Panc1 (cell line): Measurements from ENCODE around the gene DACT1. TPM values are rescaled to one million over a fixed set of nuclear protein-coding genes. Genes with fewer than 3 reads are reported as not detected.

Experiments used
- ATAC-seq: fragments of 200-7000 bp; cut with Tn5 transposase; 2 replicates; pipeline ENCODE4 v1.9.1; 2020; ENCODE audit warnings: mild to moderate bottlenecking, moderate library complexity
- BruUV-seq: library from RNA; stranded (reverse); fragments of 400-500 nt; replicated peaks from 2 replicates; lab custom pipeline; 2021; lab: Mats Ljungman, UMichigan
- CTCF ChIA-PET: fragments of 300-600 bp; sonication (Branson Sonifier 250); formaldehyde crosslinking; loops from one replicate; lab custom pipeline; 2022; ENCODE audit warnings: antibody characterized with exemption; lab: Charles Lee
- POLR2A ChIA-PET: fragments of 300-600 bp; sonication (Branson Sonifier 250); formaldehyde crosslinking; loops from one replicate; lab custom pipeline; 2022; ENCODE audit warnings: antibody characterized with exemption; lab: Charles Lee
- DNase-seq: peaks from one replicate; pipeline ENCODE4 v3.0.0-alpha.2; 2010; ENCODE audit warnings: low read depth, low spot score
- H3K27ac ChIP-seq: 2 replicates; pipeline ENCODE4 v1.5.1; 2011; ENCODE audit warnings: mild to moderate bottlenecking, low read length, inconsistent platforms
- H3K27me3 ChIP-seq: fragments of 200-500 bp; sonication (Bioruptor generic); 2 replicates; pipeline ENCODE4 v1.6.0; 2014; ENCODE audit warnings: low read length, inconsistent platforms; ENCODE audit not compliant: control insufficient read depth, insufficient read depth
- H3K36me3 ChIP-seq: fragments of 200-500 bp; sonication (Bioruptor generic); 2 replicates; pipeline ENCODE4 v1.5.1; 2014; ENCODE audit warnings: inconsistent platforms, mild to moderate bottlenecking, low read length, moderate library complexity; ENCODE audit not compliant: control insufficient read depth, insufficient read depth
- H3K4me1 ChIP-seq: 2 replicates; pipeline ENCODE4 v1.5.1; 2011; ENCODE audit warnings: inconsistent platforms, mild to moderate bottlenecking, low read length, moderate library complexity; ENCODE audit not compliant: control insufficient read depth, insufficient read depth
- H3K4me3 ChIP-seq, 2 experiments: 2 replicates each; pipeline ENCODE4 v1.5.1; 2011 to 2012; ENCODE audit warnings: low read depth in 2 of 2, low read length in 2 of 2, mild to moderate bottlenecking in 2 of 2, inconsistent platforms in 1 of 2, moderate library complexity in 1 of 2
- H3K9me3 ChIP-seq: fragments of 200-500 bp; sonication (Bioruptor generic); 2 replicates; pipeline ENCODE4 v1.5.1; 2014; ENCODE audit warnings: low read depth, mild to moderate bottlenecking, inconsistent platforms, low read length, moderate library complexity; ENCODE audit not compliant: control insufficient read depth, insufficient read depth
- POLR2AphosphoS5 ChIP-seq: IDR thresholded peaks from 2 replicates; pipeline ENCODE4 v1.6.1; 2012; ENCODE audit warnings: mild to moderate bottlenecking, low read depth, low read length, moderate library complexity
- SIN3A ChIP-seq: IDR thresholded peaks from 2 replicates; pipeline ENCODE4 v1.6.1; 2012; ENCODE audit warnings: low read depth, mild to moderate bottlenecking, low read length, moderate library complexity, borderline replicate concordance; ENCODE audit not compliant: insufficient read depth
- TCF7L2 ChIP-seq: IDR thresholded peaks from 2 replicates; pipeline ENCODE4 v1.6.1; 2011; ENCODE audit warnings: mild to moderate bottlenecking, low read depth, low read length, inconsistent platforms
- in situ Hi-C: cut with HindIII; loops from 2 replicates; pipeline ENCODE4 v1.10.0; 2016; ENCODE audit warnings: low sequenced_read_pairs, low pct_unique_long_range_greater_than_20kb
- intact Hi-C: fragments of 100-400 bp; cut with micrococcal nuclease; formaldehyde crosslinking; loops from one replicate; pipeline ENCODE4 v1.10.0; 2022; ENCODE audit not compliant: unreplicated experiment
- total RNA-seq: library from RNA; stranded (reverse); gene quantifications from one replicate; pipeline ENCODE4 v1.2.1, GENCODE V29; 2021; ENCODE audit not compliant: unreplicated experiment
- TF ChIP-seq, protein P1 (sequence below): fragments of 450-650 bp; IDR thresholded peaks from 2 replicates; pipeline ENCODE4 v1.5.1; 2017; ENCODE audit warnings: mild to moderate bottlenecking
- TF ChIP-seq, protein P2 (sequence below), 2 experiments: IDR thresholded peaks; 2 replicates each; pipeline ENCODE4 v1.6.1; 2011 to 2012; ENCODE audit warnings: low read depth in 2 of 2, control low read depth in 1 of 2, low read length in 1 of 2, mild to moderate bottlenecking in 1 of 2, moderate library complexity in 1 of 2; ENCODE audit not compliant: insufficient read depth in 1 of 2

The DACT1 gene
- total RNA-seq, 1 experiment from 2014 or later, result 0.15 TPM

DNA sequence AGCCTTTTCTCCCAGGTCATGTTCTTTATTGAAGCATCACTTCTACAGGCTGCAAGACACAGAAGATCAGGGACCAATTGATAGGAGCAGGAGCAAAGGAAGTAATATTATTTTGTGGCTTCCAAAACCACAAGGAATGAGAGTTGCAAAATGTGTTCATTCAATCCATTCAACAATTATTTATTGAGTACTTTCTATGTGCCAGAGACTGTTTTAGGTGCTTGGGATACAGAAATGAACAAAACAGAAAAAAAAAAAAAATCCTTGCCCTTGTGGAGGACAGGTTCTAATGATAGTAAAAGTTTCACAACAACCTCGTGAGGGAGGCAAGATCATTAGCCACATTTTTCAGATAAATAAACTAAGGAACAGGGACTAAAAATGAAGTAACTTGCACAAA, 20.1 kb upstream of the DACT1 start:
- Histone ChIP-seq H3K4me3 (no peak overlapping the region), H3K9me3 (no peaks in the 10 kb centered on the region), H3K27me3 (no peaks in the 10 kb centered on the region; the same call in 1 of the 2 replicates), H3K36me3 (no peaks in the 10 kb centered on the region), H3K27ac (no peak overlapping the region), H3K4me1 (no peaks in the 10 kb centered on the region)
- TF ChIP-seq SIN3A (no peak), POLR2AphosphoS5 (no peak), TCF7L2 (no peak)
- TF ChIP-seq, protein P1, sequence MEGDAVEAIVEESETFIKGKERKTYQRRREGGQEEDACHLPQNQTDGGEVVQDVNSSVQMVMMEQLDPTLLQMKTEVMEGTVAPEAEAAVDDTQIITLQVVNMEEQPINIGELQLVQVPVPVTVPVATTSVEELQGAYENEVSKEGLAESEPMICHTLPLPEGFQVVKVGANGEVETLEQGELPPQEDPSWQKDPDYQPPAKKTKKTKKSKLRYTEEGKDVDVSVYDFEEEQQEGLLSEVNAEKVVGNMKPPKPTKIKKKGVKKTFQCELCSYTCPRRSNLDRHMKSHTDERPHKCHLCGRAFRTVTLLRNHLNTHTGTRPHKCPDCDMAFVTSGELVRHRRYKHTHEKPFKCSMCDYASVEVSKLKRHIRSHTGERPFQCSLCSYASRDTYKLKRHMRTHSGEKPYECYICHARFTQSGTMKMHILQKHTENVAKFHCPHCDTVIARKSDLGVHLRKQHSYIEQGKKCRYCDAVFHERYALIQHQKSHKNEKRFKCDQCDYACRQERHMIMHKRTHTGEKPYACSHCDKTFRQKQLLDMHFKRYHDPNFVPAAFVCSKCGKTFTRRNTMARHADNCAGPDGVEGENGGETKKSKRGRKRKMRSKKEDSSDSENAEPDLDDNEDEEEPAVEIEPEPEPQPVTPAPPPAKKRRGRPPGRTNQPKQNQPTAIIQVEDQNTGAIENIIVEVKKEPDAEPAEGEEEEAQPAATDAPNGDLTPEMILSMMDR, result no peak
- TF ChIP-seq, protein P2, sequence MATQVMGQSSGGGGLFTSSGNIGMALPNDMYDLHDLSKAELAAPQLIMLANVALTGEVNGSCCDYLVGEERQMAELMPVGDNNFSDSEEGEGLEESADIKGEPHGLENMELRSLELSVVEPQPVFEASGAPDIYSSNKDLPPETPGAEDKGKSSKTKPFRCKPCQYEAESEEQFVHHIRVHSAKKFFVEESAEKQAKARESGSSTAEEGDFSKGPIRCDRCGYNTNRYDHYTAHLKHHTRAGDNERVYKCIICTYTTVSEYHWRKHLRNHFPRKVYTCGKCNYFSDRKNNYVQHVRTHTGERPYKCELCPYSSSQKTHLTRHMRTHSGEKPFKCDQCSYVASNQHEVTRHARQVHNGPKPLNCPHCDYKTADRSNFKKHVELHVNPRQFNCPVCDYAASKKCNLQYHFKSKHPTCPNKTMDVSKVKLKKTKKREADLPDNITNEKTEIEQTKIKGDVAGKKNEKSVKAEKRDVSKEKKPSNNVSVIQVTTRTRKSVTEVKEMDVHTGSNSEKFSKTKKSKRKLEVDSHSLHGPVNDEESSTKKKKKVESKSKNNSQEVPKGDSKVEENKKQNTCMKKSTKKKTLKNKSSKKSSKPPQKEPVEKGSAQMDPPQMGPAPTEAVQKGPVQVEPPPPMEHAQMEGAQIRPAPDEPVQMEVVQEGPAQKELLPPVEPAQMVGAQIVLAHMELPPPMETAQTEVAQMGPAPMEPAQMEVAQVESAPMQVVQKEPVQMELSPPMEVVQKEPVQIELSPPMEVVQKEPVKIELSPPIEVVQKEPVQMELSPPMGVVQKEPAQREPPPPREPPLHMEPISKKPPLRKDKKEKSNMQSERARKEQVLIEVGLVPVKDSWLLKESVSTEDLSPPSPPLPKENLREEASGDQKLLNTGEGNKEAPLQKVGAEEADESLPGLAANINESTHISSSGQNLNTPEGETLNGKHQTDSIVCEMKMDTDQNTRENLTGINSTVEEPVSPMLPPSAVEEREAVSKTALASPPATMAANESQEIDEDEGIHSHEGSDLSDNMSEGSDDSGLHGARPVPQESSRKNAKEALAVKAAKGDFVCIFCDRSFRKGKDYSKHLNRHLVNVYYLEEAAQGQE (IDR thresholded peaks at IDR 0.05; ENCODE audit: insufficient read depth in 1 of 2, low read depth in 2 of 2, low read length in 1 of 2), result no peak
- in situ Hi-C loops, result no loop called here
- ATAC-seq (no peak), DNase-seq (no peak)
- CTCF ChIA-PET, result no interaction called here
- POLR2A ChIA-PET, result no interaction called here
- intact Hi-C loops, result no loop called here
- BruUV-seq, result no TSS peak

DNA sequence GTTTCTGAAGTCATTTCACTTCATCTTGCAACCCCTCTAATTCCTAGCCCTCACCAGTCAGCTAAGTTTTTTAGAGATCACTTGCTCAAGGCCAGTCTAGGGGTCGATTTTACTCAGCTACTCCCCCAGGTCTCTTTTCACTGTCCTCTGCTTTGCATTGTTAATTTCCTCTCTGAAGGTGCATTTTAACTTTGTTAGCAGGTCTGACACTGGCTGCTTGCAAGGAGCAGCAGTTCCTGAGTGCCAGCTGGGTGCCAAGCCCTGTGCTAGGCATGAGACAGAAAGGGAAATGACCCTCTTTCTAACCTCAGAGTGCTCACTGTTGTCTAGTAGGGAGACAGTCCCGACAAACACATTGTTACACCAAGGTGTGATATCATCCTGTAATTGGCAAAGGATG, 17.8 kb upstream of the DACT1 start:
- CTCF ChIA-PET, result no interaction called here

More for the DNA sequence above, 17.8 kb upstream of the DACT1 start:
- Histone ChIP-seq H3K27ac (no peak overlapping the region), H3K4me1 (no peaks in the 10 kb centered on the region), H3K9me3 (no peaks in the 10 kb centered on the region), H3K36me3 (no peaks in the 10 kb centered on the region), H3K4me3 (no peak overlapping the region), H3K27me3 (no peaks in the 10 kb centered on the region; the same call in 1 of the 2 replicates)
- no peak for ATAC-seq
- POLR2A ChIA-PET, result no interaction called here
- TF ChIP-seq, protein P1, result no peak
- no peak for TF ChIP-seq POLR2AphosphoS5
- TF ChIP-seq, protein P2 (IDR thresholded peaks at IDR 0.05; ENCODE audit: insufficient read depth in 1 of 2, low read depth in 2 of 2, low read length in 1 of 2), result no peak
- no peak for TF ChIP-seq TCF7L2
- TF ChIP-seq SIN3A, result no peak
- intact Hi-C loops, result no loop called here
- DNase-seq, result no peak
- BruUV-seq, result no TSS peak
- in situ Hi-C loops, result no loop called here
